HuH-7.5 (cell line): ENCODE results near the gene TOR4A.

ENCODE experiments used
- DNase-seq: peaks from one replicate; pipeline ENCODE4 v3.0.0; 2011; ENCODE audit warnings: low spot score

TOR4A gene

DNA sequence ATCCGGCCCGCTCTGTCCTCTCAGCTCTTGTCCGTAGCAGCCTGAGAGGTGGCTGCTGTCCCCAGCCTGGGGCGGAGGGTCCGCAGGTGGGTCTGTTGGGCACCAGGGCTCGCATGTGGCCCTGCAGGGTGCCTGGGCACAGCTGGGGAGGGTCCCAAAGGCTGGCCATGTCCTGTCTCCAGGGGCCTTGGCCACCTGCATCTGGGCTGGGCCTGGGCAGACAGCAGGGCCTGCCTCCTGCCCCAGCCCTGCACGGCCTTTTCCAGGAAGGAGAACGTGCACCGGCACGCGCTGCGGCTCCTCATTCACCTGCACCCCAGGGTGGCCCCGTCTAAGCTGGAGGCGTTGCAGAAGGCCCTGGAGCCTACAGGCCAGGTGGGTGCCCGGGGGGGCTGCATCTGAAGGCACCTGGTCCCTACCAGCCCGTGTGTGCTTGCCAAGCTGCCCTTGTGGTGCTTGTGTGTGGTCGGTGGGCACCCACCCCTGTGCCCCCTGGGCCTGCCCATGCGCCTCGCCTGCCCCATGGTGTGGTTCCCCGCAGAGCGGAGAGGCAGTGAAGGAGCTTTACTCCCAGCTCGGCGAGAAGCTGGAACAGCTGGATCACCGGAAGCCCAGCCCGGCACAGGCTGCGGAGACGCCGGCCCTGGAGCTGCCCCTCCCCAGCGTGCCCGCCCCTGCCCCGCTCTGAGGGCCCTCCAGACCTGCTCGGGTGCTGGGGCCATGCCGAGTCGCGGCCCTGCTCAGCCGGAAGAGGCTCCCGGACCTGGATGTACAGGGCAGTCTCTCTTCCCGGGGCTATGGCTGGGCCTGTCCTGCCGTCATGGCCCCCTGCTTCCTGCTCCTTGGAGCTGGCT is 5.1 kb upstream of the TOR4A start:
- DNase-seq: no peak

DNA sequence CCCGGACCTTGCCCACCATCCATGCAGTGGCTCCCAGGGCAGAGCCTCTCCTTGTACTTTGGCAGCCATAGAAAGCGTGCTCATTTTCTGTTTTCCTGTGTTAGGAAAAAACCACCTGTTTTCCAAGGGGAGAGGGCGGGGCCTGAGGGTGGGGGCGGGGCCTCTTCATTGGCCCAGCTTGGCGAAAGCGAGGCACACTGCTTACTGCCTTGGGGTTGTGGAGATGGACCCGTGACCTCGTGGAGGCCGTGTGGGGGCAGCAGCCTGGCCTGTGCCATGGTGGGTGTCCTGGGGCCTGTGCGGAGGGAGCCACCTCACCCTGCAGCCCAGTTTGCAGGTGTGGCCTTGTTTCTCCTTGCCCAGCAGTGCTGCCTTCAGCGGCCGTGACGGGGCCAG is 4.4 kb upstream of the TOR4A start:
- no peak for DNase-seq

DNA sequence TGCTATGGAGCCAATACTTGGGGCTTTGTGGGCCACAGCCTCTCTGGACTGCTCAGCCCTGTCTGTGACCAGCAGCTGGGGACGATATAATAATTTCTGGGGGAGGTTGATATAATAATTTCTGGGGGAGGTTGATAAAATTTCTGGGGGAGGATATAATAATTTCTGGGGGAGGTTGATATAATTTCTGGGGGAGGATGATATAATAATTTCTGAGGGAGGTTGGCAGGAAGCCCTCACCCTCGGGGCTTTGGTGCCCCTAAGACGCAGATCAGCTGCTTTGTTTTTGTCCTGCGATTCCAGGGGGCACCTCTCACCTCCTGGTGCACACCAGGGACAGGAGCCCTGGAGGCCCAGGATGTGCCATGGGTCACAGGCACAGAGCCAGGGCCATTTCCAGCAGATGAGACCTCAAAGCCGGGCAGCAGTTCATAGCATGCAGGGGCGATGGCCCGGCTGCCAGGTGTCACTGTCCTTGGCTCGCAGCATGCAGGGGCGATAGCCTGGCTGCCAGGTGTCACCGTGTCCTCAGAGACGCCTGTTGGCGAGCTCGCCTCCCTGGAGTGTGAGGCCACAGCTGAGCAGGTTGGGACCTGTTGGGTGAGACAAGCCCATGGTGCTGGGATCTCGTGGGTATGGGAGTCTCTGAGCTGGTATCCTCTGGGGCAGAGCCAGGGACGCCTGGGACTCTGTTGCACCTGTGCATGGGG is 3.8 kb upstream of the TOR4A start:
- no peak for DNase-seq

DNA sequence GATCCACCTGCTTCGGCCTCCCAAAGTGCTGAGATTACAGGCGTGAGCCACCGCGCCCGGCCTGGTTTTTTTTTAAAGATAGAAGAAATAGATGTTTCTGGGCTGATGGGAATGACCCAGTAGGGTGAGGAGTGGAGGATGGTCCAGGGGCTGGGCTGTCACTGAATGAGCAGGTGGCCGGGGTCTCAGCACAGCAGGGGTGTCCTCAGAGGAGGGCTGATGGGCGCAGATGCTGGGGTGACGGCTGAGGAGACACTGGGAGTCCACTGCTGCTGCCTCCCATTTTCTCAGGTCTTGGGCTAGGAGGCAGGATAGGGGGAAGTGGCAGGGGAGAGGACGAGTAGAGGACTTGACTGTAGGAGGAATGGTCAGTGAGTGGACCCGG is 2.3 kb upstream of the TOR4A start:
- no peak for DNase-seq

- no peak for DNase-seq
These were observed 1.7 kb upstream of the TOR4A start for GRCh38 chr9:137275588-137276472.

DNA sequence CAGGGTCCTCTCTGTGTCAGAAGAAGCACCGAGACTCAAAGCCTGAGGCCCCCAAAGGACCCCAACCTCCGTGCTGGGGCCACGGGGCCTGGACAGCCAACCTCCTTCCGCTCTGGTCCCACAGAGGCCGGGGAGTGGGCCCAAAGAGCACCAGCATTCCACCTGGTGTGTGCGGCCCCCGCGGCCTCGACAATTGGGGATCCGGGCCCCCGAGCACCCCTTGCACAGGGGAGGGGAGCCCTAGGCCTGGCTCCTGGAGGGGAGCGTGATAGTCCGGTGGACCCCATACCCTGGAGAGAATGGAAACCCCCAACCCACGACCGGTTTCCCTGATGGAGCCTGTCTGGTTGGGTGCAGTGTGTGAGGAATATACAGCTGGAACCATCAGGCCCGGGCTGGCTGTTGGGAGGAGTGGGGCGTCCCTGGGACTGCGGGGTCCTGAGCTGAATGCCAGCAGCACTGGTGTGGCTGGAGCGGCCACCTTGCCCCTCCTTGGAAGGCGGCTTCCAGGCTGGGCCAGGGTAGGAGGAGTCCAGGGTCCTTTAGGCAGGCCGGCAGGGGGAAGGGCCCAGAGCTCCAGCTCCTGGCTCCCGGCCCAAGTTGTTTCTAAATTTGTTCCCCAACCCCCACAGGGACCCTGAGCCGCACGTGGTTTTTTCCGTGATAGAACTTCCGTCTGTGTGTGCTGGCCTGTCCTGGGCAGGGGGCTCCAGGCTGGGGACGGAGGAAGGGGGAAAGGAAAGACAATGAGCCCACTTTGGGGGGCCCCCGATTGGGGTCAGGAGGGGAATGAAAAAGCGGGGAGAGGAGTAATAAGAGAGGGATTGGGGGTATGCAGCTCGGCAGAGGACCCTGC is 825 bp upstream of the TOR4A start:
- peak; percentile 68 for DNase-seq

DNA sequence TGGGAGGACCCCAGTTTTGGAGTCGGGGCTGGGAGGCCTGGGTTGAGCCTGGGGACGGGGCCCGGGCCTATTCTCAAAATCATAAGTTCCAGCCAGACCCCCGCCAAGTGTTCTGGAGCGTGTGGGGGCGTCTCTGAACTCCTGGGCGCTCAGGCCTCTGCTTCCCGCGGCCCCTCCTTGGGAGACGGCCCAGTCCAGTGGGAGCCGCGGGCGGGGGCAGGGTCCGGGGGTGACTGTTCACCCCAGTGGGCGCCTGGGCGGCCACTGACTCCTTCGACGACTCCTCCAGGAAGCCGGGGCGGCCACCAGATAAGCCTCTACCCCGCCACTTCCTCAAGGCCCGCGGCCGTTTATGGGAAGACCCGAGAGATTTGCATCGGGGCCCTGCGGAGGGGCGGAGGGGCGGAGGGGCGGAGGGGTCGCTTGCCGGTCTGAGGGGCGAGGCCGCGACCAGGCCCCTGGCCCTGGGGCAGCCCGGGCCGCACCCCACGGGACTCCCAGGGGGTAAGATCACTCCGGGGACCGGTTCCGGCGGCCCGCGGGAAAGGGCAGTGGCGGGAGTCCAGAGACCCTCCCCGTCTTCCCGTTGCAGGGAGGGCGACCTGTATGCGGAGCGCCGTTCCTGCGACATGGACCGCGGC is 655 bp downstream of the TOR4A start:
- DNase-seq: no peak

- DNase-seq: no peak
These were observed 1.5 kb downstream of the TOR4A start for GRCh38 chr9:137278721-137279711.

- DNase-seq: no peak
These were observed 2.4 kb downstream of the TOR4A start for GRCh38 chr9:137279741-137280473.

DNA sequence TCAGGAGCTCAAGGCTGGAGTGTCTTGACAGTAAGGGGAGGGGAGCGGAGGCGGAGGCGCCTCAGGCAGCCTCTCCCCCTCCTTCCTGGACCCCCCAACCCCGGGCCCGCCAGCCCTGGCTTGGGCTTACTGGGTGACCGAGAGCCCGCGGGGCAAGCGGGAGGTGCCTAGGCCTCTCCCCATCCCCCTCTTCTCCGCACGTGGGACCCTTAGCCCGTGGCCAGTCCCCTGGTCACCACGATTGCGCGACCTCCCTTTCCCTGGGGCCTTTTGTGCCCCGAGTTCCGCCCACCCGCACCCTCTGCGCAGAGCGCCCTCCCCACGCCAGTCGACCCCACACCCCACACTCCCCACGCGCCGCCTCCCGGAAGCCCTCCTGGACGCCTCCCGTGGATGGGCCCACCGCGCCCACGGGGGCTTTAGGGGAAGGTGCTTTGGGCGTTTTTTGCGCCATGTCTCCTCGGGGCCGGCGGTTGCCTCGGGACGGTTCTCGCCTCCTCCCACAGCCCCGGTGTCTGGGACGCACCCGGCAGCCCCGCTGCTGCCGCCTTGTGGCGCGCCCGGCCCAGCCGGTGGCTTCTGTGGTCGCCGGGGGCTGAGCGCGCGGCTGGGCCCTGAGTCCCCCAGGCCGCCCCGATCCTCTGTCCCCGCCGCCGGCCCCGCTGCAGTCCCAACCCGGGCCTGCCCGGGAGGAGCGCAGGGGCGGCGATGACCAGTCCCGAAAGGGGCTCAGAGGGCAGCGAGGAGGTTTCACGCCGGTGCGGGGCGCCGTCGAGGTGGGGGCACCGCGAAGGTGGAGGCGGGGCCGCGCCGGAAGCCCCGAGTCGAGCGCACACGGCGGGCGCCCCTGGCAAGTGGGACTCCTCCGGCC is 3.2 kb downstream of the TOR4A start:
- no peak for DNase-seq

GRCh38 chr9:137281345-137282116 is 4.0 kb downstream of the TOR4A start:
- DNase-seq: no peak

- peak; percentile 94 for DNase-seq
These were observed 9.5 kb downstream of the TOR4A start for GRCh38 chr9:137286975-137287383.

GRCh38 chr9:137293094-137293481 is 15.6 kb downstream of the TOR4A start:
- DNase-seq: no peak

DNA sequence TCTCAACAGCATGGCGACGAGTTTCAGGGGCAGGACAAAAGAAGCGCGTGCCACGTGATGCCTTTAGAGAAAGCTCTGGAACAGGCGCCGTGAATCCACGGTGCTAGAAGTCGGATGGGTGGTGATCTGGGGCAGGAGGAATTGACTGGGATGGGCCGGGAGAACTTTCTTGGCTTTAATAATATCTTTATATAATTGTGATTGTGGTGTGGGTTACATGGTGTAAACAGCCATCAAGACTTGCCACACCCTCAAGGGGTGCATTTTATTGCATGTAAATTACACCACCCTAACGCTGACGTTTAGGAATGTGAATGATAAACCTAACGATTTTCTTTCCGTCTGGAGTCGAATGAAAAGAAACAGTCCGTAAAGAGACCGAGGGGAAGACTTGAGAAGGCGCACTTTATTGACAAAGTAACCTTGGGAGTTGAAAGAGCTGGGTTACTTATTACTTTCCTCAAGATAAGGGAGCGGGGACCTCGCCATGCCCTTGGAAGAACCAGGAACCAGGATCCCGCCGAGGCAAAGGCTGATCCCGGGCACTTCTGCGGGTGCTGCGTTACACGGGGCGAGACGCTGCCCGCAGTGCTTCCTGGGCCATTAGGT is 16.1 kb downstream of the TOR4A start:
- DNase-seq: no peak

DNA sequence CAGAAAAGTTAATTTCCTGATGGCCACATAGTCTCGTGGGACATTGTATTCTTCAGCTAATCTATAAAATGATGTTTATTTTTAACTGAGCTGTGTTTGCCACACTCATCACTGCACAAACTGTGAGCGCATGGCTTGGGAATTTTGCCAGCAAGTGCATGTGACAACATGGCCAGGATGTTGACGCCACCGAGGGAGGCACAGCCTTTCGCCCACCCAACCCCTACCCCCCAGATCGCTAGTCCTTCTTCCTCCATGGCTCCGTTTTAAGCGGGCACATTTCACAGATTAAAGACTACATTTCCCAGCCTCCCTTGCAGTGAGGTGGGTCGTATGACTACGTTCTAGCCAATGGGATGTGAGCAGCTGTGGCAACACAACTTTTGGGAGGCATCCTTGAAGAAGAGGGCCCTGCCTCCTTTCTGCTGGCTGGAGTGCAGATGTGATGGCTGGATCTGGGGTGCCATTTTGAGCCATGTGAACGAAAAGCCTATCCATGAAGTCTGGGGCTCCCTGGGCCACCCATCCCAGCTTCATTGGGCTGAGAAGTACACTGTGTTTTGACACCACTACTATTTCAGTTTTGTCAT is 16.7 kb downstream of the TOR4A start:
- DNase-seq: peak; percentile 96

DNA sequence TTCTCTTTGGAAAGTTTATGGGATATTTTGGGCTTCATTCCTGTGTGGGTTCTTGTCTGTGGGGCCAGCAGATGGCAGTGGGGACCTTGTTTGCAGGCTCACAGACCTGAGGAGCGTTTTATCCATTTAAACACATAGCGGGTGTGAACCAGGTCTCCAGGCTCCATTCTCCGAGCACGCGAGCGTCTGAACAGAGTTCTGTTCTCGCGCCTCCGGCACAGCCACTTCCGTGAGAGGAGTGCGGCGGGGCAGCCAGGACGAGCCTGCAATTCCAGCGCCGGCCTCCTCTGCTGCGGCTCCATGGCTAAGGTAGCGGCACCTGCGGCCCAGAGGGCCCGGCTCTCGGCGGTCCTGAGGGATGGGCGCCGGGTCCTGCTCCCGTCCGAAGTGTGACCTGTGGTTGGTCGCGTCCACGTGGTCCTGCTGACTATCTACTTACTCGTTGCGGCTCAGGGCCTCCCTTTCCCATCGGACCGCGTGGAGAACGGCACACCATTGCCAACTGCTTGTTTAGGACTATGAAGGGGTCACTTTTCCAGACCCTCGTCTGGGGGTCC is 17.2 kb downstream of the TOR4A start:
- DNase-seq: peak; percentile 76
